Testis (tissue), 3 donors: ENCODE measurements around the gene ABCB11. TPM values are rescaled to one million over a fixed set of nuclear protein-coding genes. Genes with fewer than 3 reads are reported as not detected.

Experiments used
- DNase-seq: peaks from one replicate; pipeline ENCODE4 v3.0.0-alpha.2; 2019
- H3K27ac ChIP-seq, 2 donors: fragments of 200-600 bp; sonication (generic); one replicate each; pipeline ENCODE4 v1.5.1; 2019
- H3K27me3 ChIP-seq: fragments of 200-600 bp; sonication (generic); one replicate; pipeline ENCODE4 v1.5.1; 2019
- H3K36me3 ChIP-seq: fragments of 200-600 bp; sonication (generic); one replicate; pipeline ENCODE4 v1.5.1; 2017; ENCODE audit warnings: low read depth; ENCODE audit errors: missing control alignments
- H3K4me1 ChIP-seq: fragments of 200-600 bp; sonication (generic); one replicate; pipeline ENCODE4 v1.5.1; 2019
- H3K4me3 ChIP-seq, 2 donors: fragments of 200-600 bp; sonication (generic); one replicate each; pipeline ENCODE4 v1.5.1; 2017 to 2019
- H3K9me3 ChIP-seq: fragments of 200-600 bp; sonication (generic); one replicate; pipeline ENCODE4 v1.5.1; 2017
- CTCF ChIP-seq, 3 experiments: fragments of 450-650 bp in 2 of 3; fragments of 200-600 bp in 1 of 3; sonication (generic) in 1 of 3; IDR thresholded peaks; one replicate each; pipeline ENCODE4 v1.5.1; 2016 to 2019; ENCODE audit warnings: antibody characterized with exemption in 3 of 3, mild to moderate bottlenecking in 2 of 3, moderate library complexity in 1 of 3
- POLR2A ChIP-seq: fragments of 450-650 bp; IDR thresholded peaks from one replicate; pipeline ENCODE4 v1.6.1; 2017; ENCODE audit warnings: antibody characterized with exemption, mild to moderate bottlenecking, moderate library complexity
- WGBS, 2 donors: methylation state at CpG; one replicate each; pipeline ENCODE4 v1.1.5; 2018; 5-methylcytosine and 5-hydroxymethylcytosine counted together
- intact Hi-C: fragments of 100-400 bp; cut with DNase I; formaldehyde crosslinking; loops from one replicate; pipeline ENCODE4 v1.15.1; 2023; ENCODE audit warnings: low total_unique reads
- polyA plus RNA-seq: library from polyadenylated mRNA; stranded (reverse); fragments of 350-450 nt; fragmentation: Illumina TruSeq; extraction: RNeasy Lipid Tissue Mini Kit (QIAGEN cat#74804); gene quantifications from one replicate; pipeline ENCODE4 v1.2.3, GENCODE V29; 2014; ENCODE audit warnings: low read depth, low replicate concordance; ENCODE audit not compliant: insufficient read depth
- total RNA-seq, 2 donors: library from RNA; depleted of rRNA; stranded (reverse); fragments of >200 nt; gene quantifications; one replicate each; pipeline ENCODE4 v1.2.3, GENCODE V29; 2016

The ABCB11 gene
- total and polyA plus RNA-seq, 3 donors from 2014 or later = 4.6 to 16.1 (median 7.2) TPM

- Histone ChIP-seq H3K27me3 (no peaks in the 10 kb centered on the region), H3K36me3 (no peaks in the 10 kb centered on the region), H3K4me1 (no peaks in the 10 kb centered on the region), H3K27ac (no peak overlapping the region), H3K4me3 (no peak overlapping the region), H3K9me3 (no peaks in the 10 kb centered on the region)
- WGBS, 2 donors = 93 to 94% methylated on average over 5 of the region's 5 CpGs
- intact Hi-C loops = no loop called here
- DNase-seq = no peak
- TF ChIP-seq POLR2A = no peak
Observed at GRCh38 chr2:169050476-169051240, 19.5 kb upstream of the ABCB11 start.

GRCh38 chr2:169049142-169049541 is 18.0 kb upstream of the ABCB11 start:
- 79 to 86% methylated on average over 3 of the region's 3 CpGs for WGBS, 2 donors
- Histone ChIP-seq H3K27ac (no peak overlapping the region), H3K9me3 (no peaks in the 10 kb centered on the region), H3K27me3 (no peaks in the 10 kb centered on the region), H3K36me3 (no peaks in the 10 kb centered on the region), H3K4me1 (no peaks in the 10 kb centered on the region), H3K4me3 (no peak overlapping the region)
- DNase-seq = no peak
- TF ChIP-seq CTCF (IDR thresholded peaks at IDR 0.05) = no peak
- no peak for TF ChIP-seq POLR2A
- intact Hi-C loops = no loop called here

- Histone ChIP-seq H3K36me3 (no peaks in the 10 kb centered on the region), H3K9me3 (no peaks in the 10 kb centered on the region)
- 100% methylated on average over 2 of the region's 2 CpGs for WGBS, 2 donors
Observed at GRCh38 chr2:169047256-169048250, 16.4 kb upstream of the ABCB11 start.

GRCh38 chr2:169046440-169047151 is 15.5 kb upstream of the ABCB11 start:
- H3K27me3 ChIP-seq = no peaks in the 10 kb centered on the region
- no peak for DNase-seq
- no peak overlapping the region for H3K4me3 ChIP-seq
- H3K9me3 ChIP-seq = no peaks in the 10 kb centered on the region
- intact Hi-C loops = no loop called here
- H3K4me1 ChIP-seq = no peaks in the 10 kb centered on the region
- WGBS, 2 donors = 89 to 92% methylated on average over 4 of the region's 4 CpGs
- no peak for TF ChIP-seq CTCF (IDR thresholded peaks at IDR 0.05)
- TF ChIP-seq POLR2A = no peak
- H3K36me3 ChIP-seq = no peaks in the 10 kb centered on the region
- no peak overlapping the region for H3K27ac ChIP-seq

More at GRCh38 chr2:169047256-169048250, 16.4 kb upstream of the ABCB11 start:
- no peak for TF ChIP-seq CTCF (IDR thresholded peaks at IDR 0.05)
- Histone ChIP-seq H3K27ac (no peak overlapping the region), H3K27me3 (no peaks in the 10 kb centered on the region), H3K4me3 (no peak overlapping the region), H3K4me1 (no peaks in the 10 kb centered on the region)
- intact Hi-C loops = no loop called here
- no peak for DNase-seq

GRCh38 chr2:169042856-169043255 is 11.7 kb upstream of the ABCB11 start:
- intact Hi-C loops = no loop called here
- no peaks in the 10 kb centered on the region for H3K4me1 ChIP-seq
- TF ChIP-seq POLR2A (no peak), CTCF (IDR thresholded peaks at IDR 0.05) (no peak)
- H3K9me3 ChIP-seq = no peaks in the 10 kb centered on the region
- no peak overlapping the region for H3K27ac ChIP-seq
- no peaks in the 10 kb centered on the region for H3K27me3 ChIP-seq
- no peak for DNase-seq
- no peak overlapping the region for H3K4me3 ChIP-seq
- 88 to 96% methylated on average over 1 of the region's 1 CpG for WGBS, 2 donors
- H3K36me3 ChIP-seq = no peaks in the 10 kb centered on the region
